Measurements from ENCODE around the gene LRIT2.

Gene LRIT2

DNA sequence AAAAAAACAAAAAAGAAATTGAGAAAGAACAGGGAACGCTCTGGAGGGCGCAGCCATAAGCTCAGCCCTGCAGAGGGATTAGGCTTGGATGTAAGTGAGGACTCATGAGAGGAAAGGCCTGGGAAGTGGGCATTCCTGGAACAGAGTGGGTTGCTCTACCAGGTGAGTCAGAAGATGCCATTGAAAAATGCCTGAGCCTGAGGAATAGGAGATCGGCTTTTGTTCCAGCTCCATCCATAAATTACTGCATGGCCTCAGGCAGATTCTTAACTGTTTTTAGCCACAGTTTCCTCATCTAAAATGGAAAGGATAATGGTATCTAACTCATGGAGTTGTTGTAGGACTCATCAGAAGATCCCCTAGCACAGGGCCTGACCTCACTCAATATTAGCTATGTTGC lies 18.4 kb upstream of the LRIT2 start:
- no peak for DNase-seq (ENCODE audit: low spot score)

DNA sequence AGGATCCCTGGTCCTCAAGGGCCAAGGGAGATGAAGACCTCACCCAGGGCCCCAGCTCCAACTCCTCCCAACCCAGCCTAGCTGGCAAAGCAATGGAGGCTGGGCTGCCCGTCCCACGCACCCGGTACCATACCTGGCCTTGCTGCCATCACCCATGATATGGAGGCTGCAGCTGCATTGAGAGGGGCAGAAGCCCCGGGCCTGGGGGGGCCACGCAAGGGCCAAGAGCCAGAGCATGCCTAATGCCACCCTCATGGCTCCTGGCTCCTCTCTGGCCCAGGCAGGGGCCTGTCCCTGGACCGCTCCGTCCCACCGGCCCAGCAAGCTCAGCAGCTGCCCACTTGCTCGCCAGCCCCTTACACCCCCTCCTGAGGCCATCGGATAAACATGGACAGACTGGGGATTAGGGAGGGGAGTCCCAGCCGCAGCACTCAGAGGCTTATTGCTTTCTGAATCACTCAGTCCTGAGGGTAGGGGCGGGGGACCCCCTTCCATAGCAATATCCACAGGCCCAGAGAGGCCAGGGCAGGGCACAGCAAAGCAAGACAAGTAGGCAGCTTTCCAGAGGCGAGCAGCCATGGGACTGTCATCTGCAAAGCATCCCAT lies 15.9 kb upstream of the LRIT2 start, which contains the start of gene LRIT1:
Gene LRIT1, minus strand, starts transcription at position 362 of the 606 bp plus-strand sequence. Its CDS starts 107 bp downstream, at position 255.
- no peak for DNase-seq (ENCODE audit: low spot score)

DNA sequence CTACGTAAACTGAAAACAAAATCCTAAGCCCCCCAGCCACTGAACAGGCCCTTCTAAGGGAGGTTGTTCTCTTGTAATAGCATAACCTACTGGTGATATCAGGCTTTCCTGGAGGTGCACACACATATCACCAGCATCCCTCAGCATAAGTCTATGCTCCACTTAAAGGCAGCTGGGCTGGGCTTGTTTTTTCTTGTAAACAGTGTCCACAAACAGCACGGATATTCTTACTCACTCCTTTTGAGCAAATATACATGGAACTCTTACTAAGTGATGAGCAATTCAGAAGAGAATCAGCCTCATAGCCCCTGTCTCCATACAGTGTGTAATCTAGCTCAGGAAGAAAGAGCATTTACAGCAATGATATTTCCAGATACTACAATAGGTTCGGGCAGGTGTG lies 13.6 kb upstream of the LRIT2 start:
- DNase-seq (ENCODE audit: low spot score) = no peak

DNA sequence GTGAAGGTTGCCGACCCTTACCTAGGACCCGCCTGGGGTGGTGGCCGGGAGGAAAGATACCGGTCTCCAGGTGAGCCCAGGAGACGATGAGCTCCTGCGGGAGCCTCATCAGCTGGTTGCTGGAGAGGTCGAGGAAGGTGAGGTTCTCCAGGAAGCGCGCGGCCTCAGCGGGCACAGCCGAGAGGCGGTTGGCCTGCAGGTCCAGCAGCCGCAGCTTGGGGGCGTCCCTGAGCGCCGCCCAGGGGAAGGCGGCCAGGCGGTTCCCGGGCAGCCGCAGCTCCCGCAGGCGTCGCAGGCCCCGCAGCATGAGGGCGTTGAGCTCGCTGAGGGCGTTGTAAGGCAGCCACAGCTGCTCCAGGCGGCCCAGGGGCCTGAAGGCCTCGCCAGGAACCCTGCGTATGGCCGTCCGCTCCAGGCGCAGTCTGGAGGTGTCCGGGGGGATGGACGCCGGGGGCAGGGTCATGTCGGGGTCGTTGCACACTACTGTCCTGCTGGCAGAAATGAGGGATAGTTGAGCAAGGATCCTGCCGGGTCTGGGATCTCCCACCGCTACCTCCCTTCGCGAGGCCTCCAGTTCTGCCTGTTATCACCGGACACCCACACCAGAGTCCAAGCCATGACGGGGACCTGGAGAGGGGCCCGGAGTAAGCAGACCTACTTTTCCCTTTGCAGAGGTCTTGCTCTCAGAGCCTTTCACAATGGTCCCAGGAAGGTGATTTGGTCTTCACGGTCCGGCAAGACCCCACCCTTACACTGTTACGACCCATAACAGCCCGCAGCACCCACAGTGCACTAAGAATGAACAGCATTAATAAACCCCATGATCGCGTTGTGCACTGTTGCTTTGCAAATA lies 12.1 kb upstream of the LRIT2 start:
- DNase-seq (ENCODE audit: low spot score) = no peak

DNA sequence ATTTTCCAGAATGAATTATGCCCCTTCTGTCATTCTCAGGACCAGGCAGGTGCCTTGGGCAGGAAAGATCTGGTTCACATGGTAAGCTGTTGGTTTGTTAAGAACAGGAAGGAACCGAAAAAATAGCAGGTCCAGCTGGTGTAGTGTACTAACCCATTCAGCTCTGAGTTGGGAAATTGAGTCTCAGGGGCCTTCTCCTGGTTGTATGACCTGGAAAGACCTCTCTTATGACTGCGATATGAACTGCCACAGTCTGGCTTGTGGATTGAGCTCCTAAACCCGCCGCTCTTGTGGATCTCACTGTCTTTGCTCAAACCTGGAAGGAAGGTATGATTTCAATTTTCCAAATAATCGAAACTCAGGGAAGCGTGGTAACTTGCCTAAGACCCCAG lies 11.5 kb upstream of the LRIT2 start:
- DNase-seq (ENCODE audit: low spot score) = no peak

DNA sequence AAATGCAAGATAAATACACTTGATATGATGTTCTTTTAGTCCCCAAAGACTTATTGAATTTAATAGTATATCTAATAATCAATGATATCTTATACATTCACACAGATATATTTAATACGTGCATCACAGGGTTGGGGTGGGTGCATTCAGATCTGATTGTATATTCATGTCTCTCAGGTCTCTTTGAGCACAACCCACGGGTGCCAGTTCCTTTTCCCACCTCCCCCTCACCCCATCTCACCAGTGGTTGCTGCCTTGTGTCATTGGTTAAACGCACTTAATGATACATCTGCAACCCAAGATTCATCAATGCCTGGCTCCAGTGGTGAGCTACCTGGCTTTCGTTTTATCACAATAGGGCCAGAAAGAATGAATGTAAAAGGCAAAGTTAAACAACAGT lies 9.8 kb upstream of the LRIT2 start:
- no peak for DNase-seq (ENCODE audit: low spot score)

DNA sequence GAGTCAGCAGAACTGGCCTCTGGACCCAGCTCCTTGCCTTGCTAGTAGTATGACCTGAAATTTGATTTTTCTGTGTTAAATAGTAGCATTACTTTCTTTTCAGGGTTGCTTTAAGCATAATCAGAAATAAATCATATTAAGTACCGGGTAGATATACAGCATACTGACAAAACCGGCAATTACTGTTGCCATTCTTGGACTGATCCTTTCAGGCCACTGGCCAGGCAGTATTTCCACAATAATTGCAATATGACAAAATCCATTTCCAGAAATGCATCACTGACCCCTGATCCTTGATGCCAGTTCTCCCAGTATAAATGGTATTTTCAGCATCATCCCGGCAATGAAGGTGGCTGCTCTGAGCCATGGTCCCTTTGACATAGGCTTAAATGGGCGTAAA lies 9.1 kb upstream of the LRIT2 start:
- no peak for DNase-seq (ENCODE audit: low spot score)

DNA sequence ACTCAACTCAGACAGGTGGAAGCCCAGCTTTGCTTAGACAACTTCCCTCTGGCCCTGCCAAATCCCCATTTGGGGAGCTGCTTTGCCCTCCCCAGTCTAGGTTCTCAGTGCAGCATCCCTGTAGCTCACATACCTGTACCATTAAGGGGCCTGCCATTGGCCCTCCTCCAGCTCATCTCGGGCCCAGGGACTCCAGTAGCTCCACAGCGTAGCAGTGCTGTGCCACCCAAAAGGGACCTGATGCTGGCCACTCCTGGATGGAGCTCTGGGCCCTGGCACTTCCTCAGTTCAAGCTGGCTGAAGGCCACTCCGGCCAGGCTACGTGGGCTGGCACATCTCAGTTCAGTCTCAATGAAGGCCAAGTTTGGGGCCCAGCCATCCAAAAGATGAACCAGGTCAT lies 8.6 kb upstream of the LRIT2 start:
- no peak for DNase-seq (ENCODE audit: low spot score)

DNA sequence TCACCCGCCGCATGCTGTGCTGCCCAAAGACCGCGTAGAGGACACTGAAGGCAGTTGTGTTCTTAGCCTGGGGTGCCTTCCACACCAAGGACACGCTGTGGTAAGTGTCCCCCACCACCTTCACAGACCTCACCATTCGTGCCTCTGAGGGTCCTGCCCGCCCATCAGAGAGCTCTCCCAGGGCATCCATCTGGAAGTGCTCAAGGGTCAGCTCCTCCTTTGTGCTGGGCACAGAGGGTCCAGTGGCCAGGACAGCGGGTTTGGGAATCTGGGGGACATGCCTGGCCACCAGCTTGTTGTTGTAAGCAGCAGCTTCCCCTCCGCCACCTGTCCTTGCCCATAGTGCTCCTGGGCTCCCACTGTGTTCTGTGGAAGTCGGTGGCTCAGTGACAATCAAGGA lies 7.0 kb upstream of the LRIT2 start:
- no peak for DNase-seq (ENCODE audit: low spot score)

DNA sequence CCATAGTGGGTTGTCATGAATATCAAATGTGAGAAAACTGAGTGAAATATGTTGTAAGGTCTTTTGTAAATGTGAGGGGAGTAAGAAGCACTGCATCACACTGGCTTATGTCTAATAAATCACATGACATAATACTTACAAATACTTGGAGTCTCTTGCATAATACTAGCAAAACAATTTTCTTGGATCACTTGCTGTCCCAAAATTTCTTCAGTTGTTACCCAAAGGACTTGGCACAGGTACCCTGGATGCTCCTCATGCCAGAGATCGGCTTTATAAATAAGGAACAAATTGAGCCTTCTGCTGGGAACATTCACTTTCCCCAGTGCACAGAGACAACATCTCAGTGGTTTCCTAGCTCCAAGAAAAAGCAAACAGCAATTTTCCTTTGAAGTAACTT lies 5.0 kb upstream of the LRIT2 start:
- no peak for DNase-seq (ENCODE audit: low spot score)

DNA sequence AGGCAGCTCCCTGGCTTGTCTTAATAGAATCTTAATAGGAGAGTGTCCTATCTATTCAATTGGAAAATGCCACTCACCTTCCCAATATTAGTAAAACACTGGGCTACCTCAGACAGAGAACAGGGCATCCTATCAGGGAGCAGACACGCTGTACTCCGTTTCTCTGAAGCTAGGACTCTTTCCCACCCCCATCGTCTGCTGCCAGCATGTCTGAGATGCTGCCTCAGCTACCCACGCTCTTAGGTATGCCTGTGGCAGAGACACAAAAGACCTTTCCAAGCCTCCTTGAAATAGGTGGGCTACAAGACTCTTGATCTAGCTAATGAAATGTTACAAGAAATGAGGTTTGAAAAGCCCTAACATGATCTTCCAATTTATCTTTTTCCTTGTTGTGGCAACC lies 2.5 kb upstream of the LRIT2 start:
- DNase-seq (ENCODE audit: low spot score) = no peak

DNA sequence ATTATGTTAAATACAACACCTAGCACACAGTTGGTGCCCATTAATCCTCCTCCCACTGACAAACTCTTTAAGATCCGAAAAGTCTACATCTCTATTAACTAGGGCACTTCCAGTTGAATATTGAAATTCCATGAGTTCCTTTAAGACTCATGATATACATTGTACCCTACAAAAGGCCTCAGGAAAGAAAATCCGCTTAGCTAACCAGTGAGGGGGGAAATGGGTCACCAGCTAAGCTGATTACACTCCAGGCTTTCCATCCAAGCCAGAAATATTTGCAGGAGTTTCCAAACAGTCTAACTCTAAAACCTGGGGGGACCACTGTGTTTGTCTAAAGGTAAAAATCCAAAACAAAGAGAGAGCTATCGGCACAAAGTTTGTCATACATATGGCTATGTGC lies 1.3 kb upstream of the LRIT2 start:
- DNase-seq (ENCODE audit: low spot score) = no peak

DNA sequence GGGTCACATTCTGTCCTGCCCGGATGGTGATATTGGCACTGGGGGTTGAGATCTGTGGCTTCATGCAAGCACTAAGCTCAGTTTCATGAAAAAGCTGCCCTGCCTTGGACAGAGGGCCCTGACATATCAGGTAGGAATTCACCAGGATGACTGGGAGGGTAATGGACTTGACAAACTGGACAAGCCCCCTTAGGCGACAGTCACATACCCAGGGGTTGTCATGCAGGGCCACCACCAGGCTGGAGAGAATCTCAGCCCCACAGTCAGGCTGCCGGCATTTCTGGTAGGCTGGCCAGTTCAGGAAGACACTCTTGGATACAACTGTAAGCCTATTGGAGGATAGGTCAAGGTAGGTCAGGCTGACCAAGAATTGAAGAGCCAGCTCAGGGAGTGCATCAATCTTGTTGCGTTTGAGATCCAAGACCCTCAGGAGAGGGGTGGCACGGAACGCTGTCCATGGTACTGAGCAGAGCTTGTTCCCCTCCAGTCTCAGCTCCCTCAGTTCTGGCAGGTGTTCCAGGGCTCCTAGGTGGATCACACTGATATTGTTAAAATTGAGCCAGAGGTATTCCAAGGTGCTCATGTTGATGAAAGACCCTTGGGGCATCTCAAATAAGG lies 824 bp downstream of the LRIT2 start:
- DNase-seq (ENCODE audit: low spot score) = no peak

DNA sequence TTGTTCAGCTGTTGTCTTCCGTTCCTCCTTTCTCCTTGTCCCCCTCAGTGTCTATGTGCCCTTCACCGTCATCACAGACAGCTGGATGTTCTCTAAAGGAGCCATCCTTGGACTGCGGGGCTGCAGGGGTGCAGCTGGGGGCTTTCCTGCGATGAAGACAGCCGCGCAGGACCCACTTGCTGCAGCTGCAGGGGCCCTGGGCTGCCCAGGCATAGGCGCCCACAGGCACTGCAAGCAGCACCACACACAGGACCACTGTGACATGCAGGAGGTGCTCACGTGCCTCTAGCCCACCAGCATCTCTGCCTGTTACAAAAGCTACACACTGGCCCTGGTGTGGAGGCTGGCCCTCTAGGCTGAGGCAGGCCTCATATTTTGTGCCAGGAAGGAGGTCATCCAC lies 3.4 kb downstream of the LRIT2 start:
- no peak for DNase-seq (ENCODE audit: low spot score)

DNA sequence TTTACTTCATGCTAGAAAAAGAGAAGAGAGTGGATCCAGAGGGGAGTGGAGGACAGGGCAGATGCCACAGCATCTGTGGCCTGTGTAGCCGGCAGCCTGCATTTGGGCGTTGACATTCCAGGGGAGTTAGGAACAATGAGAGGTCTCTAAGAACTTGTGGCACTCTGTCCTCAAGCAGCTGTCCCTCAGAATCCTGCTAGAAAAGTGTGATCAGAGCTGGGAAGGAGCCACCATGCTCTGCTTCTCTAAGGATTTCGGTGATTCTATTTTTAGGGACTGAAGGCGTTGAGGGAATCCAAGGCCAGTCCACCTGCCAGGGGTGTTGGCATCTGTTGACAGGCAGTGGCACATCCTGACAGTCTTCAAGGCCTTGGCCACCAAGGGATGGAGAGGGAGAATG lies 7.6 kb downstream of the LRIT2 start:
- no peak for DNase-seq (ENCODE audit: low spot score)

DNA sequence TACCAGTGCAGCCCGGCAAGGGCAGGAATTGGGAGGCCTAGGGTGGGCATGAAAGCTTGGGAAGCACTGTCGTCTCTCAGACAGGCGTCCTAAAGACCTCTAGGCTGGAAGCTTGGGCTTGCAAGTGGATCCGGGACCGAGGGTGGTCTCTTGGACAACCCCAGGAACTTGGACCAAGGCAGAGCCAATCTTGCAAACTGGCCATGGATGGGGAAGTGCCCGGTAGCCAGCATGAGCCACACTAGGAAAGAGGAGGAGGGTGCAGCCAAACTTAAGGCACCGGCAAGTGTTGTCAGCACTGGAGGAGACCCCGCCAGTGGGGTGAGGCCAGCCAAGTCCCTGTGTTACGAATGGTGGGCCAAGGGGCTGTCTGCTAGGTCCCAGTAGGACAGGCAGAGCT lies 8.5 kb downstream of the LRIT2 start:
- no peak for DNase-seq (ENCODE audit: low spot score)

DNA sequence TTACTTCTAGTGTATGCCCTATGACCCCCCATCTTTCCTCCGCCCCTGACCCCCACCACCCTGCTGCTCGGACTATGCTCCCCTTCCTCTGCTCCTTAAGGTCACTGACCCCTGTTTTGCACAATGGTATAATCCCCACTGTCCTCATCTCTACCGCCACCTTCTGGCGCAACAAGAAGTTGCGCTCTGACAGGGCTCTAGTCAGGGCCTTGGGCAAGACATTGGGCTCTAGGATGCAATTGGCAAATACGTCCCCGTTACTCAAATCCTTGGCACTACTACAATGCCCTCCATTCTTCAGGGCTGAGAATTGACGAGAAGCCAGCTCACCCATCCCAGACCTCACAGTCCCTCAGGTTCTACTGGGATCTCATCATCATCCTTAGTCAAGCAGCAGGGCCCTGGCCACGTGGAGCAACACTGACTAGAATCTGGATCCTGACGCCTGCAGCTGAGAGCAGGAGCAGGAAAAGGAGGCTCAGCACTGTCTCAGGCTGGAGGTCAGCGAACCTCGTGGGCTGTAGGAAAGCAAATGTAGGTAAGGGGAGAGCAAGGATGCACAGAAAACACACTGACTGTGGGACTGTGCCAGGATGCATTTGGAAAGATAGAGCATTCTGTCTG lies 10.6 kb downstream of the LRIT2 start:
- no peak for DNase-seq (ENCODE audit: low spot score)

DNA sequence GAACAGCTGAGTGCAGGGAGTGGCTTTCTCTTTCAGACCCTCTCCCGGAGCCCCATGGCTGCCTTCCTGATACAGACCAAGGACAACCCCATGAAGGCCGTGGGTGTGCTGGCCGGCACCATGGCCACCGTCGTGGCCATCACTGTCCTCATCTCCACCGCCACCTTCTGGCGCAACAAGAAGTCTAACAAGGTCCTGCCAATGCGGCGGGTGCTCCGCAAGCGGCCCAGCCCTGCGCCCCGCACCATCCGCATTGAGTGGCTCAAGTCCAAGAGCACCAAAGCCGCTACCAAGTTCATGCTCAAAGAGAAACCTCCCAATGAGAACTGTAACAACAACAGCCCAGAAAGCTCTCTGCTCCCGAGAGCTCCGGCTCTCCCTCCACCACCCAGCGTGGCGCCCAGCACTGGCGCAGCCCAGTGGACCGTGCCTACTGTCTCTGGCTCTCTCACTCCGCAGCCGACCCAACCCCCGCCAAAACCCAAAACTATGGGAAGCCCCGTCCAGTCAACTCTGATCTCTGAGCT lies 11.2 kb downstream of the LRIT2 start:
- no peak for DNase-seq (ENCODE audit: low spot score)

DNA sequence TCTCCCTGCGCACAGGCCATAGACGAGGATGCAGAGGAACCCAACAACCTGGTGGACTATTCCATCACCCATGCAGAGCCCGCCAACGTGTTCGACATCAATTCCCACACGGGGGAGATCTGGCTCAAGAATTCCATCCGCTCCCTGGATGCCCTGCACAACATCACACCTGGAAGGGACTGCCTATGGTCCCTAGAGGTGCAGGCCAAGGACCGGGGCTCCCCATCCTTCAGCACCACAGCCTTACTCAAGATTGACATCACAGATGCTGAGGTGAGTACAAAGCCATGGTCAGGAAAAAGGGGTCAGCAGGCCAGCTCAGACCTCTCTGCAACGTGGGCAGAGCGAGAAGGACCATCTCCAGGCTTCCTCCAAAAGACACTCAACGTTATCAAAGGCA lies 12.3 kb downstream of the LRIT2 start:
- no peak for DNase-seq (ENCODE audit: low spot score)

DNA sequence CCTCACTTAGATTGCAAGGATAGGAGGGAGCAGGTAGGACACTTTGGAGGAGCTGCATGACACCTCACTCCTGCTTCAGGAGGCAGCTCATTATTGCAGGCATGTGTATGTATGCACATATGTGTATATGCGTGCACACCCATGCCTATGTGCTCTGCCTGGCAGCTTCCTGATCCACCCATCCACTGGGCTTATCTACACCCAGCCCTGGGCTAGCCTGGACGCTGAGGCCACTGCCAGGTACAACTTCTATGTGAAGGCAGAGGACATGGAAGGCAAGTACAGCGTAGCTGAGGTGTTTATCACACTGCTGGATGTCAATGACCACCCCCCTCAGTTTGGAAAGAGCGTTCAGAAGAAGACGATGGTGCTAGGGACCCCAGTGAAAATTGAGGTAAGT lies 13.3 kb downstream of the LRIT2 start:
- DNase-seq (ENCODE audit: low spot score) = no peak

DNA sequence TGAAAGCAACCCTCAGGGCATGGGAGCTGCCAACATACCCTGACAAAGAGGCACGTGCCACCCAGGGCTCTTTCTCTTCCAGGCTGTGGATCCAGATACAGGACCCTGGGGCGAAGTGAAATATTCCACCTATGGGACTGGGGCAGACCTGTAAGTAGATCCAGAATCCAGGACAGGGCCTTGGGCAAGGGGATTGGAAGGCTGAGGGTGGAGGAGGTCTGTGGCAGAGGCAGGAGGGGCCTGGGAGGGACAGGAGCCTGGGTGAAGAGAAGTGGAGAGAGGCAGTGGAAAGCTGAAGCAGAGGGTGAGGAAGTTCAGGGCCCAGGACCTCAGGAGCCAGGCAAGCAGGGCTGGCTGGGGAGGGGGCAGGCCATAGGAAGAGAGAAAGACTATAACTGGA lies 13.8 kb downstream of the LRIT2 start:
- DNase-seq (ENCODE audit: low spot score) = no peak

DNA sequence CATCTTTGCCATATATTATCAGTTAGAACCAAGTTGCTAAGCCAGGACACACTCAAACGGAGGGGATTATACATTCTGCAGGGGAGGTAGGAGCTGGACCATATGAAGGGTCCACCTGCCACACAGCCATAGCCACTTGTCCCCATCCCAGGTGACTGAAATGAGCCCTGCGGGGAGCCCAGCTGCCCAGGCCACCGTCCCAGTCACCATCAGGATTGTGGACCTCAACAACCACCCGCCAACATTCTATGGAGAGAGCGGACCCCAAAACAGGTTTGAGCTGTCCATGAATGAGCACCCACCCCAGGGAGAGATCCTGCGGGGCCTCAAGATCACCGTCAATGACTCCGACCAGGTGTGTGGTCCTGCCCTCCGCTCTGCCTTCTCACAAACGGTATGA lies 17.3 kb downstream of the LRIT2 start:
- DNase-seq (ENCODE audit: low spot score) = no peak

Data from hepatic stellate cell (primary cell).